Panc1 (cell line): Measurements from ENCODE around the gene MX1. TPM values are rescaled to one million over a fixed set of nuclear protein-coding genes. Genes with fewer than 3 reads are reported as not detected.

Experiments
- ATAC-seq: fragments of 200-7000 bp; cut with Tn5 transposase; 2 replicates; pipeline ENCODE4 v1.9.1; 2020; ENCODE audit warnings: mild to moderate bottlenecking, moderate library complexity
- BruUV-seq: library from RNA; stranded (reverse); fragments of 400-500 nt; replicated peaks from 2 replicates; lab custom pipeline; 2021; lab: Mats Ljungman, UMichigan
- CTCF ChIA-PET: fragments of 300-600 bp; sonication (Branson Sonifier 250); formaldehyde crosslinking; loops from one replicate; lab custom pipeline; 2022; ENCODE audit warnings: antibody characterized with exemption; lab: Charles Lee
- POLR2A ChIA-PET: fragments of 300-600 bp; sonication (Branson Sonifier 250); formaldehyde crosslinking; loops from one replicate; lab custom pipeline; 2022; ENCODE audit warnings: antibody characterized with exemption; lab: Charles Lee
- DNase-seq: peaks from one replicate; pipeline ENCODE4 v3.0.0-alpha.2; 2010; ENCODE audit warnings: low read depth, low spot score
- H3K27ac ChIP-seq: 2 replicates; pipeline ENCODE4 v1.5.1; 2011; ENCODE audit warnings: mild to moderate bottlenecking, low read length, inconsistent platforms
- H3K27me3 ChIP-seq: fragments of 200-500 bp; sonication (Bioruptor generic); 2 replicates; pipeline ENCODE4 v1.6.0; 2014; ENCODE audit warnings: low read length, inconsistent platforms; ENCODE audit not compliant: control insufficient read depth, insufficient read depth
- H3K36me3 ChIP-seq: fragments of 200-500 bp; sonication (Bioruptor generic); 2 replicates; pipeline ENCODE4 v1.5.1; 2014; ENCODE audit warnings: inconsistent platforms, mild to moderate bottlenecking, low read length, moderate library complexity; ENCODE audit not compliant: control insufficient read depth, insufficient read depth
- H3K4me1 ChIP-seq: 2 replicates; pipeline ENCODE4 v1.5.1; 2011; ENCODE audit warnings: inconsistent platforms, mild to moderate bottlenecking, low read length, moderate library complexity; ENCODE audit not compliant: control insufficient read depth, insufficient read depth
- H3K4me3 ChIP-seq, 2 experiments: 2 replicates each; pipeline ENCODE4 v1.5.1; 2011 to 2012; ENCODE audit warnings: low read depth in 2 of 2, low read length in 2 of 2, mild to moderate bottlenecking in 2 of 2, inconsistent platforms in 1 of 2, moderate library complexity in 1 of 2
- H3K9me3 ChIP-seq: fragments of 200-500 bp; sonication (Bioruptor generic); 2 replicates; pipeline ENCODE4 v1.5.1; 2014; ENCODE audit warnings: low read depth, mild to moderate bottlenecking, inconsistent platforms, low read length, moderate library complexity; ENCODE audit not compliant: control insufficient read depth, insufficient read depth
- POLR2AphosphoS5 ChIP-seq: IDR thresholded peaks from 2 replicates; pipeline ENCODE4 v1.6.1; 2012; ENCODE audit warnings: mild to moderate bottlenecking, low read depth, low read length, moderate library complexity
- SIN3A ChIP-seq: IDR thresholded peaks from 2 replicates; pipeline ENCODE4 v1.6.1; 2012; ENCODE audit warnings: low read depth, mild to moderate bottlenecking, low read length, moderate library complexity, borderline replicate concordance; ENCODE audit not compliant: insufficient read depth
- TCF7L2 ChIP-seq: IDR thresholded peaks from 2 replicates; pipeline ENCODE4 v1.6.1; 2011; ENCODE audit warnings: mild to moderate bottlenecking, low read depth, low read length, inconsistent platforms
- in situ Hi-C: cut with HindIII; loops from 2 replicates; pipeline ENCODE4 v1.10.0; 2016; ENCODE audit warnings: low sequenced_read_pairs, low pct_unique_long_range_greater_than_20kb
- intact Hi-C: fragments of 100-400 bp; cut with micrococcal nuclease; formaldehyde crosslinking; loops from one replicate; pipeline ENCODE4 v1.10.0; 2022; ENCODE audit not compliant: unreplicated experiment
- total RNA-seq: library from RNA; stranded (reverse); gene quantifications from one replicate; pipeline ENCODE4 v1.2.1, GENCODE V29; 2021; ENCODE audit not compliant: unreplicated experiment
- TF ChIP-seq, protein P1 (sequence below), 2 experiments: IDR thresholded peaks; 2 replicates each; pipeline ENCODE4 v1.6.1; 2011 to 2012; ENCODE audit warnings: low read depth in 2 of 2, control low read depth in 1 of 2, low read length in 1 of 2, mild to moderate bottlenecking in 1 of 2, moderate library complexity in 1 of 2; ENCODE audit not compliant: insufficient read depth in 1 of 2
- TF ChIP-seq, protein P2 (sequence below): fragments of 450-650 bp; IDR thresholded peaks from 2 replicates; pipeline ENCODE4 v1.5.1; 2017; ENCODE audit warnings: mild to moderate bottlenecking

The MX1 gene
- total RNA-seq, 1 experiment from 2014 or later = 7.8 TPM

DNA sequence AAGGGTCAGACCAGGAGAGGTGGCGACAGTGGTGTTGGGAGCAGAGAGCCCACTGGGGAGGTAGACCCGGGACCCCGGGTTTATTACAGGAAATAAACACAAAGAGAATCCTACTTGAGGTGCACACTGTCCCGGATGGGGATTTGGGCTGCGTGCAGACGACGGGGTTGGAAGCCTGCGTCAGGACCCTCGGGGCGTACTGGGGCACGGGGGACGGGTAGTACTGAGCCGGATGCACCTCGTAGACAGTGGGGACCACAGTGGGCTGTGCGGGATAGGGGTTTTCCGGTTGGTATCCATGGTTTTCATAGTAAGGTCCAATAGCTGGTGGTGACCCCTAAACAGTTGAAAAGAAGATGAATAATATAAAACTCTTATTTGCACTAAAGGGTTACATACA lies 68.2 kb downstream of the MX1 start:
- no TSS peak for BruUV-seq
- Histone ChIP-seq H3K27ac (no peak overlapping the region), H3K4me3 (no peak overlapping the region), H3K9me3 (no peaks in the 10 kb centered on the region), H3K27me3 (no peaks in the 10 kb centered on the region), H3K4me1 (peaks cover 6% of the 10 kb centered on the region), H3K36me3 (no peaks in the 10 kb centered on the region)
- in situ Hi-C loops (no loop called here), intact Hi-C loops (no loop called here)
- DNase-seq (no peak), ATAC-seq (no peak)
- TF ChIP-seq, protein P1, sequence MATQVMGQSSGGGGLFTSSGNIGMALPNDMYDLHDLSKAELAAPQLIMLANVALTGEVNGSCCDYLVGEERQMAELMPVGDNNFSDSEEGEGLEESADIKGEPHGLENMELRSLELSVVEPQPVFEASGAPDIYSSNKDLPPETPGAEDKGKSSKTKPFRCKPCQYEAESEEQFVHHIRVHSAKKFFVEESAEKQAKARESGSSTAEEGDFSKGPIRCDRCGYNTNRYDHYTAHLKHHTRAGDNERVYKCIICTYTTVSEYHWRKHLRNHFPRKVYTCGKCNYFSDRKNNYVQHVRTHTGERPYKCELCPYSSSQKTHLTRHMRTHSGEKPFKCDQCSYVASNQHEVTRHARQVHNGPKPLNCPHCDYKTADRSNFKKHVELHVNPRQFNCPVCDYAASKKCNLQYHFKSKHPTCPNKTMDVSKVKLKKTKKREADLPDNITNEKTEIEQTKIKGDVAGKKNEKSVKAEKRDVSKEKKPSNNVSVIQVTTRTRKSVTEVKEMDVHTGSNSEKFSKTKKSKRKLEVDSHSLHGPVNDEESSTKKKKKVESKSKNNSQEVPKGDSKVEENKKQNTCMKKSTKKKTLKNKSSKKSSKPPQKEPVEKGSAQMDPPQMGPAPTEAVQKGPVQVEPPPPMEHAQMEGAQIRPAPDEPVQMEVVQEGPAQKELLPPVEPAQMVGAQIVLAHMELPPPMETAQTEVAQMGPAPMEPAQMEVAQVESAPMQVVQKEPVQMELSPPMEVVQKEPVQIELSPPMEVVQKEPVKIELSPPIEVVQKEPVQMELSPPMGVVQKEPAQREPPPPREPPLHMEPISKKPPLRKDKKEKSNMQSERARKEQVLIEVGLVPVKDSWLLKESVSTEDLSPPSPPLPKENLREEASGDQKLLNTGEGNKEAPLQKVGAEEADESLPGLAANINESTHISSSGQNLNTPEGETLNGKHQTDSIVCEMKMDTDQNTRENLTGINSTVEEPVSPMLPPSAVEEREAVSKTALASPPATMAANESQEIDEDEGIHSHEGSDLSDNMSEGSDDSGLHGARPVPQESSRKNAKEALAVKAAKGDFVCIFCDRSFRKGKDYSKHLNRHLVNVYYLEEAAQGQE (IDR thresholded peaks at IDR 0.05; ENCODE audit: insufficient read depth in 1 of 2, low read depth in 2 of 2, low read length in 1 of 2) = no peak
- TF ChIP-seq POLR2AphosphoS5 (no peak), TCF7L2 (no peak), SIN3A (no peak)
- TF ChIP-seq, protein P2, sequence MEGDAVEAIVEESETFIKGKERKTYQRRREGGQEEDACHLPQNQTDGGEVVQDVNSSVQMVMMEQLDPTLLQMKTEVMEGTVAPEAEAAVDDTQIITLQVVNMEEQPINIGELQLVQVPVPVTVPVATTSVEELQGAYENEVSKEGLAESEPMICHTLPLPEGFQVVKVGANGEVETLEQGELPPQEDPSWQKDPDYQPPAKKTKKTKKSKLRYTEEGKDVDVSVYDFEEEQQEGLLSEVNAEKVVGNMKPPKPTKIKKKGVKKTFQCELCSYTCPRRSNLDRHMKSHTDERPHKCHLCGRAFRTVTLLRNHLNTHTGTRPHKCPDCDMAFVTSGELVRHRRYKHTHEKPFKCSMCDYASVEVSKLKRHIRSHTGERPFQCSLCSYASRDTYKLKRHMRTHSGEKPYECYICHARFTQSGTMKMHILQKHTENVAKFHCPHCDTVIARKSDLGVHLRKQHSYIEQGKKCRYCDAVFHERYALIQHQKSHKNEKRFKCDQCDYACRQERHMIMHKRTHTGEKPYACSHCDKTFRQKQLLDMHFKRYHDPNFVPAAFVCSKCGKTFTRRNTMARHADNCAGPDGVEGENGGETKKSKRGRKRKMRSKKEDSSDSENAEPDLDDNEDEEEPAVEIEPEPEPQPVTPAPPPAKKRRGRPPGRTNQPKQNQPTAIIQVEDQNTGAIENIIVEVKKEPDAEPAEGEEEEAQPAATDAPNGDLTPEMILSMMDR = no peak
- ChIA-PET POLR2A (no interaction called here), CTCF (no interaction called here)

DNA sequence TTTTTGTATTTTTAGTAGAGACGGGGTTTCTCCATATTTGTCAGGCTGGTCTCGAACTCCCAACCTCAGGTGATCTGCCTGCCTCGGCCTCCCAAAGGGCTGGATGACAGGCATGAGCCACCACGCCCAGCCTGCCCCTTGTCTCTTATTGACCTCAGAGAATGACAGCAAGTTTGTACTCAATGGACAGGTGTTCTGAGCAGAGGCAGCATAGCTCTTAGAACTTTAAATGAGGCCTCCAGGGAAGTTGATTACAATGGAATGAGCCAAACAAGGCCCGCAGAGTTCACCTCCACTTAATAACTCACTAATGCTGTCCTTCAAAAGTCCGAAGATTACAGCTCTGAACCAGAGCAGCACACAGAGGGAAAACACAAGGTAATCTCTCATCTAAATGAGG lies 71.0 kb downstream of the MX1 start:
- ChIA-PET POLR2A (no interaction called here), CTCF (no interaction called here)
- in situ Hi-C loops (no loop called here), intact Hi-C loops (no loop called here)
- no peak for ATAC-seq
- no TSS peak for BruUV-seq
- no peak for TF ChIP-seq SIN3A
- TF ChIP-seq, protein P1 (IDR thresholded peaks at IDR 0.05; ENCODE audit: insufficient read depth in 1 of 2, low read depth in 2 of 2, low read length in 1 of 2) = no peak
- TF ChIP-seq POLR2AphosphoS5 = no peak
- TF ChIP-seq, protein P2 = no peak
- TF ChIP-seq TCF7L2 = no peak
- no peak for DNase-seq
- no peak overlapping the region for H3K27ac ChIP-seq
- no peaks in the 10 kb centered on the region for H3K36me3 ChIP-seq
- no peaks in the 10 kb centered on the region for H3K9me3 ChIP-seq
- H3K27me3 ChIP-seq = no peaks in the 10 kb centered on the region
- peaks cover 28% of the 10 kb centered on the region for H3K4me1 ChIP-seq
- H3K4me3 ChIP-seq = no peak overlapping the region
